MCF 10A (cell line): ENCODE measurements around the gene C20orf173. TPM values are rescaled to one million over a fixed set of nuclear protein-coding genes. Genes with fewer than 3 reads are reported as not detected.
"Not testable (repeated sequence)": the region's sequence is repeated elsewhere in the genome, so short reads cannot be mapped to it uniquely, and the experiment has no call there.

ENCODE experiments used
- BruUV-seq: library from RNA; stranded (reverse); fragments of 400-500 nt; replicated peaks from 2 replicates; lab custom pipeline; 2021; lab: Mats Ljungman, UMichigan
- CTCF ChIA-PET: fragments of 300-600 bp; sonication (Branson Sonifier 250); formaldehyde crosslinking; extraction: SDS; loops from one replicate; lab custom pipeline; 2021; ENCODE audit warnings: antibody characterized with exemption, inconsistent platforms; lab: Yijun Ruan, JAX
- POLR2A ChIA-PET: fragments of 300-600, 350-650 bp; sonication (Branson Sonifier 250); formaldehyde crosslinking; extraction: SDS; loops from one replicate; lab custom pipeline; 2020; ENCODE audit warnings: antibody characterized with exemption, inconsistent platforms; lab: Yijun Ruan, JAX
- DNase-seq: peaks from one replicate; pipeline ENCODE4 v3.0.0-alpha.2; 2018; ENCODE audit not compliant: unreplicated experiment
- H3K27ac Mint-ChIP-seq: one replicate; pipeline ENCODE4 v1.8.0; 2022; ENCODE audit warnings: mild to moderate bottlenecking, low read depth, mixed read lengths; ENCODE audit not compliant: unreplicated experiment
- H3K27me3 Mint-ChIP-seq: one replicate; pipeline ENCODE4 v1.8.0; 2022; ENCODE audit warnings: mixed read lengths; ENCODE audit not compliant: insufficient read depth, unreplicated experiment
- H3K36me3 Mint-ChIP-seq: one replicate; pipeline ENCODE4 v1.8.0; 2022; ENCODE audit warnings: mild to moderate bottlenecking, moderate library complexity, mixed read lengths; ENCODE audit not compliant: insufficient read depth, unreplicated experiment
- H3K4me1 Mint-ChIP-seq: one replicate; pipeline ENCODE4 v1.8.0; 2022; ENCODE audit warnings: mixed read lengths; ENCODE audit not compliant: insufficient read depth, unreplicated experiment
- H3K4me3 Mint-ChIP-seq: one replicate; pipeline ENCODE4 v1.8.0; 2022; ENCODE audit warnings: mild to moderate bottlenecking, moderate library complexity, mixed read lengths; ENCODE audit not compliant: unreplicated experiment
- H3K9me3 Mint-ChIP-seq: one replicate; pipeline ENCODE4 v1.8.0; 2022; ENCODE audit warnings: mixed read lengths; ENCODE audit not compliant: unreplicated experiment
- CTCF ChIP-seq: fragments of 200-600 bp; IDR thresholded peaks from one replicate; pipeline ENCODE4 v1.8.0; 2022; ENCODE audit warnings: antibody characterized with exemption, mild to moderate bottlenecking; ENCODE audit not compliant: unreplicated experiment
- intact Hi-C: fragments of 100-400 bp; cut with micrococcal nuclease; formaldehyde crosslinking; loops from 2 replicates; pipeline ENCODE4 v1.14.1; 2022
- total RNA-seq: library from RNA; stranded (reverse); gene quantifications from 2 replicates; pipeline ENCODE4 v1.2.3, GENCODE V29; 2022

Gene C20orf173
- total RNA-seq, 1 experiment from 2014 or later = not detected

GRCh38 chr20:35559042-35559693, 29.7 kb upstream of the C20orf173 start:
- BruUV-seq = no TSS peak
- Mint-ChIP-seq H3K36me3 (peaks cover 31% of the 10 kb centered on the region), H3K4me3 (no peak overlapping the region), H3K4me1 (peaks cover 8% of the 10 kb centered on the region), H3K27me3 (no peaks in the 10 kb centered on the region), H3K9me3 (no peaks in the 10 kb centered on the region), H3K27ac (no peak overlapping the region)
- ChIA-PET POLR2A (interaction anchor here (0.5 to 1.4 kb wide), 3 partner anchors 26 to 183 kb away, joined by 3 to 4 read pairs (median 3); partner anchors contain the start of genes NFS1 and ROMO1), CTCF (interaction anchor here (0.6 kb wide), 1 partner anchor 113 kb away, joined by 3 read pairs; no protein-coding TSS in a partner anchor)
- no peak for TF ChIP-seq CTCF
- no peak for DNase-seq
- intact Hi-C loops = no loop called here

GRCh38 chr20:35558451-35558850, 29.0 kb upstream of the C20orf173 start:
- BruUV-seq = no TSS peak
- no peaks in the 10 kb centered on the region for H3K27me3 Mint-ChIP-seq
- DNase-seq = no peak
- H3K36me3 Mint-ChIP-seq = peaks cover 32% of the 10 kb centered on the region
- ChIA-PET CTCF (interaction anchor here (0.5 to 0.6 kb wide), 2 partner anchors 57 to 245 kb away, joined by 3 read pairs; no protein-coding TSS in a partner anchor), POLR2A (interaction anchor here (0.6 to 1.4 kb wide), 3 partner anchors 26 to 141 kb away, joined by 3 to 4 read pairs (median 3); partner anchors contain the start of genes CEP250, NFS1 and ROMO1)
- intact Hi-C loops = no loop called here
- H3K9me3 Mint-ChIP-seq = no peaks in the 10 kb centered on the region
- no peak for TF ChIP-seq CTCF
- H3K27ac Mint-ChIP-seq = peak overlapping the region; percentile 14
- no peak overlapping the region for H3K4me3 Mint-ChIP-seq
- H3K4me1 Mint-ChIP-seq = peaks cover 8% of the 10 kb centered on the region

GRCh38 chr20:35556871-35557270, 27.4 kb upstream of the C20orf173 start:
- ChIA-PET CTCF (no interaction called here), POLR2A (interaction anchor here (1.0 kb wide), 1 partner anchor 14 kb away, joined by 3 read pairs; no protein-coding TSS in a partner anchor)
- BruUV-seq = no TSS peak
- peaks cover 8% of the 10 kb centered on the region for H3K4me1 Mint-ChIP-seq
- H3K27me3 Mint-ChIP-seq = no peaks in the 10 kb centered on the region
- intact Hi-C loops = no loop called here
- H3K36me3 Mint-ChIP-seq = peaks cover 32% of the 10 kb centered on the region
- H3K27ac Mint-ChIP-seq = no peak overlapping the region
- no peak overlapping the region for H3K4me3 Mint-ChIP-seq
- H3K9me3 Mint-ChIP-seq = no peaks in the 10 kb centered on the region
- no peak for TF ChIP-seq CTCF
- no peak for DNase-seq

- BruUV-seq = no TSS peak
- no peak overlapping the region for H3K27ac Mint-ChIP-seq
- no peak for TF ChIP-seq CTCF
- no peaks in the 10 kb centered on the region for H3K9me3 Mint-ChIP-seq
- DNase-seq = no peak
- H3K4me1 Mint-ChIP-seq = peaks cover 8% of the 10 kb centered on the region
- intact Hi-C loops = no loop called here
- peaks cover 32% of the 10 kb centered on the region for H3K36me3 Mint-ChIP-seq
- POLR2A ChIA-PET = interaction anchor here (1.0 kb wide), 1 partner anchor 13 kb away, joined by 3 read pairs; no protein-coding TSS in a partner anchor
- H3K4me3 Mint-ChIP-seq = no peak overlapping the region
- no peaks in the 10 kb centered on the region for H3K27me3 Mint-ChIP-seq
- CTCF ChIA-PET = interaction anchor here (0.7 kb wide), 2 partner anchors 240 to 687 kb away, joined by 3 read pairs; no protein-coding TSS in a partner anchor
Measured at GRCh38 chr20:35555951-35556645, 26.6 kb upstream of the C20orf173 start.

GRCh38 chr20:35555461-35555860, 26.0 kb upstream of the C20orf173 start:
- BruUV-seq, H3K9me3 Mint-ChIP-seq, H3K27ac Mint-ChIP-seq, H3K4me1 Mint-ChIP-seq, intact Hi-C loops, POLR2A ChIA-PET, H3K4me3 Mint-ChIP-seq, H3K27me3 Mint-ChIP-seq: not testable (repeated sequence)
- H3K36me3 Mint-ChIP-seq = peaks cover 32% of the 10 kb centered on the region
- DNase-seq = peak; percentile 24
- CTCF ChIA-PET = interaction anchor here (0.7 kb wide), 2 partner anchors 210 to 687 kb away, joined by 3 read pairs; no protein-coding TSS in a partner anchor
